ENCODE results near the gene PRKCH.

The PRKCH gene

DNA sequence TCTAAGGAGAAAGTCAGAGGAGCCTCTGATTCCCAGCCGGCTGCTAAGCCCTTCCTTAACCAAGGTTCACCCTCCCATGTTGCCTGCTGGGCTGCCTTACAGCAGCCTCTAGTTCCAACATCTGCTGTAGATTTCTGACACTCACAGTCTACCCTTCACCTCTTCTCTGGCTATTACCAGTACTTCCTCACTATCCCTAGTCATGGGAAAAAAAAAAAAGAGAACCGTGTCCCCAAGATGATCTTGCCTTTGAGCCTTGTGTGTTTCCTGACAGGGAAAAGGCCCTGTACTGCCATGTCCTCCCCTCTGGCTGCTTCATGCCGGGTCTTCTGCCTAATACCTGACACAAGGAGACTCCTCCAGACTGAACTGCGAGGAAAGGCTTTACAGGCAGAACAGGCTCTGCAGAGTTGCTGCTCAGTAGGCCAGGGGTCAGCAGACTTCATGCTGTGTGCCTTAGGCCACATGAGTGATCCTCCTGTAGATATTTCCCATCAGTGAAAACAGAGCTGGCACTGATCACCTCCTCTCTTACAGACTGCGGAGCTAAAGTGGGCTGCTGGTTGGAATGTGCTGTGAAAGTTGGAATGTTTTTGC, 46.8 kb downstream of the PRKCH start:
- DNase-seq (ENCODE audit: low spot score), result no peak

- no peak for DNase-seq (ENCODE audit: low spot score)
Measured at GRCh38 chr14:61368781-61369453, 47.5 kb downstream of the PRKCH start.

DNA sequence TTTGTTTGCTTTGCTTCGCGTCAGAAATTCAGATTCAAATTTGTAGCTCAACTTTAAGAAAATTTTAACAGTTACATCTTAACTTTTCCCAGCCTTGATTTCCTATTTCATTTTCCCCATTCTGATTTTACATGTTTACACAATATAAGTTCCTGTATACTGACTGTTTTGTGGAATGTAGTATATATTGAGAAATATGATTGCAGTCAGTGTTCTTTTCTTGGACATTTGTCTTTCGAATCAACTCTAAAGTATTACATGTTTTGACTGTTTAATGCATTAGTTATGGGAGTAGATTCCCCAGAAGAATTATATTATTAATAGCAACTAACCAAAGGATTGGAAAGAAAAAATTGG, 48.1 kb downstream of the PRKCH start:
- DNase-seq (ENCODE audit: low spot score), result no peak

GRCh38 chr14:61372379-61372778, 51.0 kb downstream of the PRKCH start:
- peak; percentile 46 for DNase-seq (ENCODE audit: low spot score)

DNA sequence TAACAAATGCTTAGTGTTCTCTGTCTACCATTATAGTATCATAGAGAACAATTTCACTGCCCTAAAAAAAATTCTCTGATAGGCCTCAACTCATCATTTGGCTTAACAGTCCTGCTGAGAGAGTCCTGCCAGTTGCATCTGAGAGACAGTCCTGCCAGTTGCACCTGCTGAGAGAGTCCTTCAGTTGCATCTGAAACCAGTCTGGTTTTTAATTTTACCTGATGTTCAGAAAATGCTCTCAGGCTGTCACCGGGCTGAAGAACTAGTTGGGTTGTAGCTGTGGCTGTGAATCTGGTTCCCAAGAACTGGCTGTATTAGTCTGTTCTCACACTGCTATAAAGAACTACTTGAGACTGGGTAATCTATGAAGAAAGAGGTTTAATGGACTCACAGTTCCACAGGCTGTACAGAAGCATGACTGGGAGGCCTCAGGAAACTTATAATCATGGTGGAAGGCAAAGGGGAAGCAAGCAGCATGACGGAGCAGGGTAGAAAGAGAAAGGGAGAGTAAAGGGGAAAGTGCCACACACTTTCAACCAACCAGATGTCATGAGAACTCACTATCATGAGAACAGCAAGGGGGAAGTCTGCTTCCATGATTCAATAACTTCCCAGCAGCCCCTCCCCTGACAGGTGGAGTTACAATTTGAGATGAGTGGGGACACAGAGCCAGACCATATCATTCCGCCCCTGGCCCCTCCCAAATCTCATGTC, 51.6 kb downstream of the PRKCH start:
- no peak for DNase-seq (ENCODE audit: low spot score)

- no peak for DNase-seq (ENCODE audit: low spot score)
Measured at GRCh38 chr14:61374284-61374683, 52.9 kb downstream of the PRKCH start.

GRCh38 chr14:61375218-61375617, 53.8 kb downstream of the PRKCH start:
- no peak for DNase-seq (ENCODE audit: low spot score)

DNA sequence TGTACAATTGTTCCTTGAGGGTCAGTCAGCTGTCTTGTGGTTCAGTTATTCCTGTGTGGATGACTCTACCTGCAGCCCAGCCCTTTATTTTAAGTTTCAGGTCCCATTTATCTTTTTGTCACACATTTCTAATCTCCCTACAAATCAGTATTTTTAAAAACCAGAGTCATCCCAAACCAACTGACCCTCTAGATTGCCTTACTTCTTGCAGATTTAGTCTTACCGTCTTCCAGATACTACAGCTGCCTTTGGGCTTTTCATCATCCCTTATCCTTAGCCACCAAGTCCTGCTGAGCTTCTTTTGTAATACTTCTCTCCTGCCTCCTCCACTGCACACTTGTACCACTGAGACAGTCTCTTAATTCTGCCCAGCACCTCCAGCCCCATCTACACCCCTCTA, 54.9 kb downstream of the PRKCH start:
- DNase-seq (ENCODE audit: low spot score), result no peak

GRCh38 chr14:61377749-61378148, 56.4 kb downstream of the PRKCH start:
- no peak for DNase-seq (ENCODE audit: low spot score)

DNA sequence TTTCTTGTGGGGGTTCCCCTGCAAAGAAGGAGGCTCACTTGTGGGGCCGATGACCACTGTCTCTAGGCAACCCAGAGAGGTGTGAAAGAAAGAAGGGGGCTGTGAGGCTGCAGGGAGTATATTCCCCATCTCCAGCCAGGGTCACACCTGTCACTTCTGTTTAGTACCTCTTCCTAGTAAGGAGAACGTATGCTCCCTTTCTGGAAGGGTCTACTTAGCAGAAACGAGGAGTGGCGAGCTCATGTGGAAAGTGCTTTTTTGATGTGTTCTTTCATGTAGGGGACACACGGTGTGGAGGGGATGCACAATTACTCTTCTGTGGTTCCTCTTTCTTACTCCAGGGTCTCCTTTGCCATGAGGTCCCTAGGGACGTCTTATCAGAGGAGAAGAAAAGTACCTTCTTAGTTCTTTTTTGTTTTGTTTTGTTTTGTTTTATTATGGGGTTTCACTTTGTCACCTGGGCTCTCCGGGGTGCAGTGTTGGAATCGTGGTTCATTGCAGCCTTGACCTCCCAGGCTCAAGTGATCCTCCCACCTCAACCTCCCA, 58.3 kb downstream of the PRKCH start:
- no peak for DNase-seq (ENCODE audit: low spot score)

GRCh38 chr14:61380984-61381383, 59.6 kb downstream of the PRKCH start:
- DNase-seq (ENCODE audit: low spot score), result no peak

DNA sequence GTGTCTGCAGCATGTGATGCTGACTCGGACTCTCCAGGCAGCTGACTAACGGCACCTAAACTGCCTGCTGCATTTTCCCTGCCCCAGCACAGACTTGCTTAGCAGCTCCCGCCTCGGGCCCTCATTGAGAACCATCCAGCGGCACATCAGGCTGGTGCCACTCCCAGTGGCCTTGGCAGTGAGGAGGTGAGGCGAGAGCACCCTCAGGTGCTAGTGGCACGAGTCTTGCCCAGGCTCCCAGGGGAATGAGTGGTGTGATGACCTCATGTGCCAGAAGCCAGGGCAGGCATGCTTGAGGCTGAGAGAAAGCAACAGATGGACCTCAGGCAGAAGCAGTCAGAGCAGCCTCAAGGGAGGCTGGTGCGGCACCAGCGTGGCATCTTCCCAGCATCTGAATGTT, 60.2 kb downstream of the PRKCH start:
- DNase-seq (ENCODE audit: low spot score), result no peak

- no peak for DNase-seq (ENCODE audit: low spot score)
Measured at GRCh38 chr14:61382842-61383241, 61.5 kb downstream of the PRKCH start.

DNA sequence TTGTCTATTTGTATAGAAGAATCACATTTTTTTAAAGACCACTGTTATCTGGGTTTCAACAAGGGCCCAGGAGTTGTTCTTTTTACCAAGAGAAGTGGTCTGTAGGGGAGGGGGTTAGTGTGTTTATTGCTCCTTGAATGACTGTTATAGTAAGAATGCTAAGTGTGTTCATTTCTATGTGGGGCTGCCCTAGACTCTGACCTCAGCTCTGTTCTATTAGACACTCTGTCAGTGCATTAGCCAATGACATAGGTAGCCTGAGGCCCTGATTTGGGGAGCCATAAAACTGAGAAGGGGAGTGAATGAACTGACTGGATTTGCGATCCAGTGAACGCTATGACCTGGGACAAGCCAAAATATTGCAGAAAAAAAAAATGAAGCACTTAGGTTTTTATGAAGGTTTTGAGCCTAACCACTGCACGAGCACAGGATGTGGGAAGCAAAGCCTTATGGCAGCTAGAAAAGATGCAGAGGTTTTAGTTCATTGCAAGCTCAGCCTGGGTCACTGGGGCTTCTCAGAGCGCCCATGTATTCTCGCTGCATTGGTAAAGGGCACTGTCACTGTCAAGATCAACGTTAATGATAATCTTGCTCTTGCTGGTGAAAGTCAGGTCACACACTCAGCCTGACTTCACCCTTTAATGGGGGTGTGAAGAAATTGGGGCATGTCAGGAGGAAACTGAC, 63.8 kb downstream of the PRKCH start:
- DNase-seq (ENCODE audit: low spot score), result peak; percentile 63

DNA sequence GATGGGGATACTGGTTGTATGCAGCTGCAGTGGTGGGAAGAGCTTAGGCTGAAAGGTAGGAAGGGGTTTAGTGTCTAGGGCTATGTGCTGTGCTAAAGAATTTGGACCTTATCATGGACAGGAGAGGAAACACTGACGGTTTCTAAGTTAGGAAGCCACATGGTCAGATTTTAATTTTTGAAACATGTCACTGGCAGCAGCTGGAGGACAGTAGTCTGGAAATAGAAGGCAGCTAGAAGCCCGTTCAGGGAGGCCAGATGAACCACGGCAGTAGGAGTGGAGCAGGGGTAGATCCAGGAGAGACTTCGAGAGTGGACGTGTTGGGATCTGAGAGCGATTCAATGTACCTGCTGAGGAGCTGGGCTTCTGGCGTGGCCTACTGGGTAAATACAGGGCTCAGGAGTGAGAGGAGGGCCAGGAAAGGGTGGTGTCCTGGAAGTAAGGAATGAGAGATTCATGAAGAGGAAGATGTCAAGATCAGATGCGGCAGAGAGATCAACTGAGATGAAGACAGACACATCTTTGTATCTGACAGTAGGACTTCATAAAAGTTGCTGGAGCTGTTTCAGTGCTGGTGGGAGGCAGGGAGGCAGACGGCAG, 64.9 kb downstream of the PRKCH start:
- DNase-seq (ENCODE audit: low spot score), result no peak

DNA sequence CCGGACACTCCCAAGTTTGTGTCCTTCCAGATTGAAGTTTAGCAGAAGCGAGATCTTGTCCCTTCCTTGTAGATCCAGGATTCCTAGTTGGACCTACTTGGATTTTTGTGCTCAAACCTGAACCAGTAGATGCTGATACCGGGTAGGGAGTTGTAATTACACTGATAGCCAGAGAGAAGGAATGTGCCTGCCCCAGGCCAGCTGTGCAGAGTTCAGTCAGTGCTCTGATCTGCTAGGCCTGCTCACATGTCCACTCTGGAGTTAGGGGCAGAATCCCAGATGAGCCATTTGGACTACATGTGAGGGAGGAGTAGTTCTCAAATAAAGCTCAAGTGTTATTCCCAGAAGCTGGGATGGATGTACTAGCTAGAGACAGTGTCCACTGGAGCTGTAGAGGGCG, 65.7 kb downstream of the PRKCH start:
- DNase-seq (ENCODE audit: low spot score), result no peak

DNA sequence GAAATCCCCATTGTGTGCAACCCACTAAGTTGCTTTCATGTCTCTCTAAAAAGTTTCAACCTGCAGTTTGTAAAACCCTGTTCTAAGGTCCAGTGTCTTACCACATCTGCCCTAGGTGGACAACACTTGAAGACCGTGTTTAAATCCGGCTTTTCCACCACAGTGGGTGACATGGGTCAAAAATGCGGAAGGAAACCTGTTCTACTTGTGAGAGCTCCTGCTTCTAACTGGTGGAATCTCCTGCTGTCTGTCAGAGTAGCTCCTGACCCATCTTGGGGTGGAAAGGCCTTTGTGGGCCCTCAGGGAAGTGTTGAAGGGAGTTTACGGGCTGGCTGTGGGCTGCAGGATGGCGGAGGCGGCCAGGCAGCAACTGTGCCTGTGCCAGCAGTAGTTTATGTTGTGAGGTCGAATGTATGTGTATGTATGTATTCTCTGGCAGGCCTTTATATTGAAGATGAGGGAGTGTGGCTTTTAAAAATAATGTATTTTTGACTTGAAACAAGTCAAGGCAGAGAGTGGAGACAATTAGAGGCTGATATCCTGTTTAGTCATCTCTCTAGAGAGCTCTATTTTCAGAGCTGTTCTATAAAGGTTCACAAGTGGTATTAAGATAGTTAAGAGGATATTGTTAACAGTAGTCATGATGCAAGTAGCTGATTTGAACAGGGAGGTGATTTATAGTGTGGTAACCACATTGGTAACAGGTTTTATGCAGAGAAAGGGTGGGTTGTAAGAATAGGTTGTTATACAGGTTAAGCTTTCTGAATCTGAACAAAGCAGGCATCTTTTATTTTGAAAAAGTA, 67.0 kb downstream of the PRKCH start:
- peak; percentile 77 for DNase-seq (ENCODE audit: low spot score)

DNA sequence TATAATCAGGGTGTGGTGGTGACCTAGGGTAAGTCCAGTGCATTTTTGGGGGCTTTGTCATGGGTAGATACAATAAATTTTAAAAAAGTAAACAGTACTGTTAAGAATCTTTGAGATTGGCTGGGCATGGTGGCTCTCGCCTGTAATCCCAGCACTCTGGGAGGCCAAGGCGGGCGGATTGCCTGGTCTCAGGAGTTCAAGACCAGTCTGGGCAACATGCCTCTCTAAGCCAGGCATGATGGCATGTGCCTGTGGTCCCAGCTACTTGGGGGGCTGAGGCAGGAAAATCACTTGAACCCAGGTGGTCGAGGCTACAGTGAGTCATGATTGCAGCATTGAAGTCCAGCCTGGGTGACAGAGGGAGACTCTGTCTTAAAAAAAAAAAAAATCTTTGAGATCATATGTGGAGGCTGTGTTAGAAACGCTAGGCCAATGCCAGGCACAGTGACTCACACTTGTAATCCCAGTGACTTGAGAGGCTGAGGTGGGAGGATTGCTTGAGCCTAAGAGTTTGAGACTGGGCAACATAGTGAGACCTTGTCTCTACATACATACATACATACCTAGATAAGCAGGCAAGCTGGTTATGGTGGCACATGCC, 67.7 kb downstream of the PRKCH start:
- peak; percentile 42 for DNase-seq (ENCODE audit: low spot score)

DNA sequence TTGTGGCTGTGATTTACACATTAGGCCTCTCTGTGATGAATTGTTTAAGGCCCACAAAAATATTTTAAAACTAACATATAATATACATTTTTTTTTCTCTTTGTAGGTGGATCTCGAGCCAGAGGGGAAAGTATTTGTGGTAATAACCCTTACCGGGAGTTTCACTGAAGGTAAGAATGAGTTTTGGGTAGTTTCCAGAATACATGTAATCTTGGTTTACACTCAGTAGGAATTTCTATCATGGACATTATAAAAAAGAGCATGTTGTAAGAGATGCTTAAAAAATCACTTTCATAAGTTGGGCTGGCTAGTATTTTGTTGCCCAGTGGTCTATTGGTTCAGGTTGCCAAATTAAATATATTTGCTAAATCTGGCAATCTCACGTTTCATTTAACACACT, 69.7 kb downstream of the PRKCH start:
- DNase-seq (ENCODE audit: low spot score), result no peak

DNA sequence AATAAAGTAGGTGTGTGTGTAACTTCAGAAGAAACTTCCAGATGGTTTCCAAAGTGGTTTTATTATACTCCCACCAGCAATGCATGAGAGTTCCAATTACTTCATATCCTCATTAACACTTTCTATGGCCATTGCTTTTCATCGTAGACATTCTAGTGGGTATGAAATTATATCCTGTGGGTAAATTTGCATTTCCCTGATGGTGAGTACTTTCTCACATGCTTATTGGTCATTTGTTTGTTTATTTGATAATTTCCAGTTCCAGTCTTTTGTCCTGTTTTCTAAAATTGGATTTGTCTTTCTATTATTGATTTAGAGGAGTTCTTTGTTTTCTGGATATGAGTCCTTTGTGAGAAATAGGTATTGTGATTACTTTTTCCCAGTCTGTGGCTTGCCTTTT, 70.9 kb downstream of the PRKCH start:
- DNase-seq (ENCODE audit: low spot score), result no peak

DNA sequence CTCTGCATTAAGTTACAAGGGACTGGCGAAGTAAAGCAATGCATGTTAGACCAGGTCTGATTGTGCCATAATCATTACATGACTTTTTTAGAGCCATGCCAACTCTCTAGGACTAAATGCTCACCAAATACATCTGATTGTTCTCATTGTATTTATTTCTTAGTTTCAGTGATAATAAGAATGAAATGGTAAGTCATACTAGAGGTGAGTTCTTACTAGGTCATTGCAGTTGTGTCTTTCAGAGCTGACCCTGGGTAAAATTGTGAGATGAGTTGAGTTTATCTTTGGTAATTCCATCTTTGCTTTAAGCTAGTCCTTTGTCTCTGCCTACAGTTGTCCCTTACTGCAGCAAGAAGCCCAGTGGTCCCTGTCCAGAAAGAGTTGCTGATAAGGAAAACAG, 73.2 kb downstream of the PRKCH start:
- DNase-seq (ENCODE audit: low spot score), result no peak
